ENCODE data around the gene NDUFB8. TPM values are rescaled to one million over a fixed set of nuclear protein-coding genes. Genes with fewer than 3 reads are reported as not detected.

The NDUFB8 gene
- polyA plus RNA-seq, 3 donors from 2014 or later, result 419 to 713 (median 668) TPM

DNA sequence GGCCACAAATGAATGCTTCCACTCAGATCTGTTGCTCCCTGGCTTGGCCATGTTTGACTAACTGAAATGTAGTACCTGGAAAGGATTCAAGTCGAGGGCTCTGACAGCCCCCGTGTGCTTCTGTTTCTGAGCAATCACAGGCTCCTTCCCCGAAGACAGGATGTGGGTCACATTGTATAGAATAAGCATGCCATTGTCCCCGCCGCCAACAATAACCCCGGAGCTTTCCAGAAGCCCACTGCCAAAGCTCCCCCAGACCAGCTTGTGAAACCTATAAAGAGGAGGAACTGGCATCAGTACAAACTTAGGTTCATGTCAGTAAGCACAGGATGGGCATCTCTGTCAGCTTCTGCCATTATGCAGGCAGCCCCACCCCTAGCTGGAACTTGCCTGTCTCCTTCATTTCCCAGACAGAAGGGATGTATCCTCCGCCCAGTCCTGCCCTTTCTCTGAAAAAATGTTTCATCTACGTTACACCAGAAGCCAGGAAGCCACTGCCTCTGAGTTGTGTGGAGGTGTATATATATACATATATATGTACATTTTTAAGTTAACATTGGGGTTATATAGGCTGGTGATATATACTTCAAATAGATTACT is 20.3 kb downstream of the NDUFB8 start:
- Mint-ChIP-seq H3K4me3 (peak overlapping the region in 4 of 5 donors; percentile 23 to 53 (median 42)), H3K27me3 (ENCODE audit: low read depth in 3 of 3) (peaks cover 0 to 4% (median 4%) of the 10 kb centered on the region in 3 donors), H3K27ac (peak overlapping the region in 4 of 6 donors; percentile 22 to 65 (median 33)), H3K4me1 (peaks cover 41 to 43% of the 10 kb centered on the region in 2 donors), H3K36me3 (peaks cover 15 to 40% (median 16%) of the 10 kb centered on the region in 3 donors), H3K9me3 (no peaks in the 10 kb centered on the region)
- no peak for DNase-seq

DNA sequence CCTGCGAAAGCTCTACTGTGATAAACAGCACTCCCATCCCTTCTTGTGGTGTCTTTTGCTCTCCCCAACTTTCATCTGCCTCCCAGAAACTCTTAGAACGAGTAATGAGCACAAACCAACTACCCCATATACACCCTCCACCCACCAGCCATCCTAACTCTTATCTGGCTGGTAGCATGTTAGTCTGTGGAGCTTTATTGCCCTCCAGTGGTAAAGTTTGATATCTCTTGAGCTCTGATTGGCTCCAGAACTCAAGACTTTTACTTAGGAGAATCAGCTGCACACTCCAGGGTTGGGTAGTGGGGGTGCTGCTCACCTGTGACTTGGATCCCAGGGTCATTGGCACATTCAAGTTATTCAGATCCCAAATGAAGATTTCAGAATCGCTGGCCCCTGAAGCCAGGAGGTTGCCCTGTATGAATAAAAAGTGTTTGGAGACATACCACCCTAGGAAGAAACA is 20.9 kb downstream of the NDUFB8 start:
- H3K4me3 Mint-ChIP-seq, result peak overlapping the region in 4 of 5 donors; percentile 34 to 53 (median 42)
- peaks cover 0 to 4% (median 4%) of the 10 kb centered on the region in 3 donors for H3K27me3 Mint-ChIP-seq (ENCODE audit: low read depth in 3 of 3)
- no peaks in the 10 kb centered on the region for H3K9me3 Mint-ChIP-seq
- DNase-seq, result peak; percentile 28 to 47 (median 43)
- peak overlapping the region in 3 of 6 donors; percentile 22 to 62 (median 40) for H3K27ac Mint-ChIP-seq
- H3K36me3 Mint-ChIP-seq, result peaks cover 11 to 42% (median 17%) of the 10 kb centered on the region in 3 donors
- peaks cover 41 to 43% of the 10 kb centered on the region in 2 donors for H3K4me1 Mint-ChIP-seq

- H3K36me3 Mint-ChIP-seq, result peaks cover 11 to 43% (median 17%) of the 10 kb centered on the region in 3 donors
- H3K9me3 Mint-ChIP-seq, result no peaks in the 10 kb centered on the region
- H3K4me3 Mint-ChIP-seq, result no peak overlapping the region
- DNase-seq, result no peak
- peaks cover 0 to 4% (median 4%) of the 10 kb centered on the region in 3 donors for H3K27me3 Mint-ChIP-seq (ENCODE audit: low read depth in 3 of 3)
- peaks cover 41 to 43% of the 10 kb centered on the region in 2 donors for H3K4me1 Mint-ChIP-seq
- H3K27ac Mint-ChIP-seq, result peak overlapping the region in 2 of 6 donors; percentile 14 to 19
Measured at GRCh38 chr10:100508266-100508665, 21.4 kb downstream of the NDUFB8 start.

DNA sequence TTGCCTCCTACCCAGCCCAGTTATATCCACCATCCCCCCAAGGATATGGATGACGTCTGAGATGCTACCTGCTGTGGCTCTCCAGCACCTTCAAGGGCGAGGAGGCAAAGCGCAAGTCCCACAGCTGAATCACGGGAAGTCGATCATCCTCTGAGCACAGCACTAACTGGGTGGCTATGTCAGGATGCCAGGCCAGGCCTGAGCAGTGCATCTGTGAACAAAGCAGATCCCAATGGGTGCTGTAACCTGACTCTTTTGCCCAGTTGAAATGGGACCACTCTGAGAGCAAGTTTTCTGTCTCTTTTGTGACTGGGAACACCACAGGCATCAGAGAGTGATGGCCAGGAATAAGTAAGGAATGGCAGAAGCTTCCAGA is 22.3 kb downstream of the NDUFB8 start:
- no peak overlapping the region for H3K4me3 Mint-ChIP-seq
- H3K4me1 Mint-ChIP-seq, result peaks cover 41 to 43% of the 10 kb centered on the region in 2 donors
- H3K27ac Mint-ChIP-seq, result no peak overlapping the region
- H3K36me3 Mint-ChIP-seq, result peaks cover 14 to 43% (median 20%) of the 10 kb centered on the region in 3 donors
- no peaks in the 10 kb centered on the region for H3K9me3 Mint-ChIP-seq
- DNase-seq, result no peak
- peaks cover 0 to 4% (median 4%) of the 10 kb centered on the region in 3 donors for H3K27me3 Mint-ChIP-seq (ENCODE audit: low read depth in 3 of 3)

DNA sequence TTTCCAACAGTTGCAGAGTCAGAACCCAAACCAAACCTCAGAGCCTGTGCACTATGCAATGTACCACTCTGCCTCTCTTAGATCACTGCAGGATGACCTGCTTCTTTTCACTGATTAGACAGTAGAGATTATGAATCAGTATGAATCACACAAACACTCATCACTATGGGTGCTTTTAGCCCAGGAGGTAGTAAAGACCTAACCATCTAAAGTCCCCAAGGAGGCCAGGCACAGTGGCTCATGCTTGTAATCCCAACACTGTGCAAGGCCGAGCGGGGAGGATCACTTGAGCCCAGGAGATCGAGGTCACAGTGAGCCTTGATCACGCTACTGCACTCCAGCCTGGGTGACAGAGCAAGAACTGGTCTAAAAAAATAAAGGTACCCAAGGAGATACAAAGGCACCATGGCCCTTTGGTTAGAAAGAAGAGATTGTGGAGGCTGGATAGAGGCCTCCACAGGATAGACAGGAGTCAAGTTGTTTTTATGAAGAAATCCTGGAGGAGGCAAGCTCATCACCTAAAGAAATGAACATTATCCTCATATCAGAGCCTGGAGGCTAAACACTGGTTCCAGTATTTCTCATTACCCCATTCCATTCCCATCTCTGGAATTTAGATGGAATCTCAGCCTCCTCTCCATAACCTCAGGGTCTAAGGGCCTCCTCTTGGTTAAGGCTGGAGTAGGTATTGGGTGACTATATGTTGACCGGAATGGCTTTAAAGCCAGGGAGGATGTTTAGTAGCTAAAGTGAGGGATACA is 22.9 kb downstream of the NDUFB8 start:
- Mint-ChIP-seq H3K27me3 (ENCODE audit: low read depth in 3 of 3) (peaks cover 0 to 4% (median 4%) of the 10 kb centered on the region in 3 donors), H3K9me3 (no peaks in the 10 kb centered on the region), H3K36me3 (peaks cover 16 to 47% (median 22%) of the 10 kb centered on the region in 3 donors), H3K4me3 (no peak overlapping the region), H3K4me1 (peaks cover 37 to 40% of the 10 kb centered on the region in 2 donors), H3K27ac (peak overlapping the region in 1 of 6 donors; percentile 21)
- no peak for DNase-seq

DNA sequence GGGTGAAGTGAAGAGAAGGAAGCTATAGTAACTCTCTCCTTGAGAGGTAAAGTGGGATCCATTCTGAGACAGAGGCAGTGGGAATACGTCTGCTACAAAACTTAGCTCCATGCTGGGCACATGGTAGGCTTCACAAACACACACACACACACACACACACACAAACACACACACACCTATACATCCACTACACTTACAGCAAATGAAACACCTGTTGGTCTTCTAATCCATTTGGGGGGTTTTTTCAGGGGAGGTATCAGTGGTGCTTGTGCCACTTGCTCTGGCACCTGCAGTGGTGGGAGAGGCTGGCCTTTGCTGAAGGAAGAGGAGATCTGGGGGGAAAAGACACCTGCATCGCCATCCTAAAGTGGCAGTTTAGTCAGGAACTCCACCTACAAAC is 24.5 kb downstream of the NDUFB8 start:
- Mint-ChIP-seq H3K4me3 (no peak overlapping the region), H3K27ac (no peak overlapping the region), H3K27me3 (ENCODE audit: low read depth in 3 of 3) (peaks cover 0 to 2% (median 1%) of the 10 kb centered on the region in 3 donors), H3K9me3 (no peaks in the 10 kb centered on the region), H3K36me3 (peaks cover 24 to 55% (median 30%) of the 10 kb centered on the region in 3 donors), H3K4me1 (peaks cover 22 to 24% of the 10 kb centered on the region in 2 donors)
- no peak for DNase-seq

GRCh38 chr10:100504096-100504495 is 25.6 kb downstream of the NDUFB8 start:
- H3K36me3 Mint-ChIP-seq, result peaks cover 26 to 63% (median 38%) of the 10 kb centered on the region in 3 donors
- no peak overlapping the region for H3K4me3 Mint-ChIP-seq
- no peak for DNase-seq
- peaks cover 0 to 2% (median 1%) of the 10 kb centered on the region in 3 donors for H3K27me3 Mint-ChIP-seq (ENCODE audit: low read depth in 3 of 3)
- no peaks in the 10 kb centered on the region for H3K9me3 Mint-ChIP-seq
- H3K27ac Mint-ChIP-seq, result no peak overlapping the region
- peaks cover 12 to 13% of the 10 kb centered on the region in 2 donors for H3K4me1 Mint-ChIP-seq

GRCh38 chr10:100502926-100503494 is 26.7 kb downstream of the NDUFB8 start:
- Mint-ChIP-seq H3K27ac (peak overlapping the region in 1 of 6 donors; percentile 67), H3K4me1 (peaks cover under 1 to 2% of the 10 kb centered on the region in 2 donors), H3K4me3 (no peak overlapping the region), H3K9me3 (no peaks in the 10 kb centered on the region), H3K36me3 (peaks cover 27 to 58% (median 41%) of the 10 kb centered on the region in 3 donors), H3K27me3 (ENCODE audit: low read depth in 3 of 3) (peaks cover 0 to 1% (median 0%) of the 10 kb centered on the region in 3 donors)
- DNase-seq, result no peak

- Mint-ChIP-seq H3K27me3 (ENCODE audit: low read depth in 3 of 3) (peaks cover 0 to 3% (median 0%) of the 10 kb centered on the region in 3 donors), H3K4me1 (no peaks in the 10 kb centered on the region), H3K4me3 (no peak overlapping the region)
Measured at GRCh38 chr10:100501423-100501822, 28.2 kb downstream of the NDUFB8 start.

DNA sequence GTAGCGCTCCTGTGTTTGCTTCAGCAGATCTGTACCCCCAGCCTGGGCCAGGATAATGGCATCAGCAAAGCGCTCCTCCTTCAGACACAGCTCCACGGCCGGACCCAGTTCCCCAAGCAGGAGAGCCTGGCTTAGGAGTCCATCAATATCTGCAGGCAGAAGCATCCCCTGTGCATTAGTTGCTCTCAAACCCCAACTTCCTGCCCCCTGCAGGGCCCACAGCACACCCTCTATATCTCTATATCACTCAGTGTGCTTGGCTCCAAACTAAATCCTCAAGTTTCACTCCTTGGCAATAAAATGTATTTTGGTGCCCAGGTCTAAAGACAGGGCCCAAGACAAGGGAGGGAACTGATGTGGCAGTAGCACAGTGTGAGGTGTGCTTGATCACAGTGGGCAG is 31.6 kb downstream of the NDUFB8 start:
- DNase-seq, result no peak
- Mint-ChIP-seq H3K27ac (no peak overlapping the region), H3K4me1 (no peaks in the 10 kb centered on the region), H3K9me3 (no peaks in the 10 kb centered on the region), H3K4me3 (no peak overlapping the region), H3K27me3 (ENCODE audit: low read depth in 3 of 3) (peaks cover 0 to 3% (median 0%) of the 10 kb centered on the region in 3 donors), H3K36me3 (peaks cover 35 to 55% (median 48%) of the 10 kb centered on the region in 3 donors)

More at GRCh38 chr10:100501423-100501822, 28.2 kb downstream of the NDUFB8 start:
- no peak for DNase-seq
- Mint-ChIP-seq H3K36me3 (peaks cover 31 to 60% (median 48%) of the 10 kb centered on the region in 3 donors), H3K9me3 (no peaks in the 10 kb centered on the region), H3K27ac (no peak overlapping the region)

GRCh38 chr10:100496567-100496966 is 33.1 kb downstream of the NDUFB8 start:
- Mint-ChIP-seq H3K4me1 (no peaks in the 10 kb centered on the region), H3K27me3 (ENCODE audit: low read depth in 3 of 3) (peaks cover 0 to 3% (median 0%) of the 10 kb centered on the region in 3 donors), H3K9me3 (no peaks in the 10 kb centered on the region), H3K4me3 (no peak overlapping the region), H3K27ac (no peak overlapping the region), H3K36me3 (peaks cover 31 to 48% (median 36%) of the 10 kb centered on the region in 3 donors)
- DNase-seq, result no peak

- no peaks in the 10 kb centered on the region for H3K9me3 Mint-ChIP-seq
- peaks cover 0 to 1% (median 0%) of the 10 kb centered on the region in 3 donors for H3K27me3 Mint-ChIP-seq (ENCODE audit: low read depth in 3 of 3)
- H3K4me1 Mint-ChIP-seq, result no peaks in the 10 kb centered on the region
- no peak for DNase-seq
- no peak overlapping the region for H3K4me3 Mint-ChIP-seq
- H3K36me3 Mint-ChIP-seq, result peaks cover 31 to 49% (median 40%) of the 10 kb centered on the region in 3 donors
- H3K27ac Mint-ChIP-seq, result no peak overlapping the region
Measured at GRCh38 chr10:100490531-100490930, 39.1 kb downstream of the NDUFB8 start.

- no peak for DNase-seq
- Mint-ChIP-seq H3K9me3 (no peaks in the 10 kb centered on the region), H3K27me3 (ENCODE audit: low read depth in 3 of 3) (peaks cover 0 to 3% (median 0%) of the 10 kb centered on the region in 3 donors), H3K4me1 (no peaks in the 10 kb centered on the region), H3K4me3 (no peak overlapping the region), H3K27ac (no peak overlapping the region), H3K36me3 (peaks cover 24 to 54% (median 45%) of the 10 kb centered on the region in 3 donors)
Measured at GRCh38 chr10:100489396-100489795, 40.3 kb downstream of the NDUFB8 start.
